SJCRH30 (cell line): ENCODE measurements around the gene DPM3. TPM values are rescaled to one million over a fixed set of nuclear protein-coding genes. Genes with fewer than 3 reads are reported as not detected.
"Not testable (repeated sequence)": the region's sequence is repeated elsewhere in the genome, so short reads cannot be mapped to it uniquely, and the experiment has no call there.

Experiments used
- DNase-seq, 2 experiments: peaks; one replicate each; pipeline ENCODE4 v3.0.0-alpha.2; 2015 to 2020
- H3K27ac ChIP-seq: fragments of 250-450 bp; sonication (Bioruptor Pico); 2 replicates; pipeline ENCODE4 v1.5.1; 2020; ENCODE audit warnings: mild to moderate bottlenecking, moderate library complexity
- H3K27me3 ChIP-seq: fragments of 250-450 bp; sonication (Bioruptor Pico); 2 replicates; pipeline ENCODE4 v1.5.1; 2020; ENCODE audit warnings: mild to moderate bottlenecking, moderate library complexity
- H3K36me3 ChIP-seq: fragments of 250-450 bp; sonication (Bioruptor Pico); 2 replicates; pipeline ENCODE4 v1.5.1; 2020; ENCODE audit warnings: mild to moderate bottlenecking, moderate library complexity
- H3K4me1 ChIP-seq: fragments of 250-450 bp; sonication (Bioruptor Pico); 2 replicates; pipeline ENCODE4 v1.5.1; 2020; ENCODE audit warnings: mild to moderate bottlenecking, moderate library complexity
- H3K4me3 ChIP-seq: fragments of 250-450 bp; sonication (Bioruptor Pico); 2 replicates; pipeline ENCODE4 v1.5.1; 2020; ENCODE audit warnings: mild to moderate bottlenecking, moderate library complexity
- H3K9me3 ChIP-seq: fragments of 250-450 bp; sonication (Bioruptor Pico); replicated peaks from 2 replicates; pipeline ENCODE4 v1.5.1; 2020; ENCODE audit warnings: mild to moderate bottlenecking, moderate library complexity
- total RNA-seq: library from RNA; depleted of rRNA; stranded (reverse); fragments of >200 nt; shearing (Covaris generic); gene quantifications from 2 replicates; pipeline ENCODE4 v1.2.3, GENCODE V29; 2014

Gene DPM3
- total RNA-seq, 1 experiment from 2014 or later, result 16.1 TPM

GRCh38 chr1:155127967-155128754, 12.2 kb downstream of the DPM3 start:
- Histone ChIP-seq H3K4me3 (peak overlapping the region; percentile 58), H3K4me1 (peaks cover 52% of the 10 kb centered on the region), H3K36me3 (no peaks in the 10 kb centered on the region), H3K27me3 (peaks cover 14% of the 10 kb centered on the region; the same call in 1 of the 2 replicates), H3K9me3 (no peaks in the 10 kb centered on the region), H3K27ac (no peak overlapping the region)
- DNase-seq, result no peak

- Histone ChIP-seq H3K9me3 (no peaks in the 10 kb centered on the region), H3K36me3 (no peaks in the 10 kb centered on the region), H3K4me3 (peak within 1 kb of the TSS; percentile 58), H3K4me1 (peaks cover 52% of the 10 kb centered on the region), H3K27me3 (peaks cover 14% of the 10 kb centered on the region; the same call in 1 of the 2 replicates), H3K27ac (peak within 1 kb of the TSS; percentile 18; the same call in 1 of the 2 replicates)
- peak; percentile 44 to 57 for DNase-seq
Observed at GRCh38 chr1:155127105-155127966, 13.0 kb downstream of the DPM3 start, which contains the start of gene EFNA1. TSS of gene EFNA1 (plus strand) at chr1:155127876. CDS start at chr1:155127978, 102 bp downstream.

- H3K4me1 ChIP-seq, result peaks cover 52% of the 10 kb centered on the region
- peak; percentile 48 to 56 for DNase-seq
- peaks cover 14% of the 10 kb centered on the region; the same call in 1 of the 2 replicates for H3K27me3 ChIP-seq
- peak overlapping the region; percentile 58 for H3K4me3 ChIP-seq
- H3K9me3 ChIP-seq, result no peaks in the 10 kb centered on the region
- H3K27ac ChIP-seq, result peak overlapping the region; percentile 18; the same call in 1 of the 2 replicates
- H3K36me3 ChIP-seq, result no peaks in the 10 kb centered on the region
Observed at GRCh38 chr1:155126556-155127104, 13.7 kb downstream of the DPM3 start.

- Histone ChIP-seq H3K9me3 (no peaks in the 10 kb centered on the region), H3K36me3 (no peaks in the 10 kb centered on the region), H3K4me1 (peaks cover 52% of the 10 kb centered on the region), H3K4me3 (peak overlapping the region; percentile 58), H3K27ac (no peak overlapping the region), H3K27me3 (peaks cover 14% of the 10 kb centered on the region; the same call in 1 of the 2 replicates)
- peak in 1 of 2 experiments; percentile 48 for DNase-seq
Observed at GRCh38 chr1:155125946-155126555, 14.3 kb downstream of the DPM3 start.

GRCh38 chr1:155125511-155125945, 14.8 kb downstream of the DPM3 start:
- Histone ChIP-seq H3K36me3 (no peaks in the 10 kb centered on the region), H3K9me3 (no peaks in the 10 kb centered on the region), H3K4me1 (peaks cover 52% of the 10 kb centered on the region), H3K27me3 (peaks cover 14% of the 10 kb centered on the region; the same call in 1 of the 2 replicates), H3K27ac (no peak overlapping the region), H3K4me3 (peak overlapping the region; percentile 58; the same call in 1 of the 2 replicates)
- DNase-seq, result no peak

GRCh38 chr1:155124503-155125463, 15.5 kb downstream of the DPM3 start:
- Histone ChIP-seq H3K9me3 (no peaks in the 10 kb centered on the region), H3K27ac (peak overlapping the region; percentile 1; the same call in 1 of the 2 replicates), H3K36me3 (no peaks in the 10 kb centered on the region), H3K4me3 (no peak overlapping the region), H3K4me1 (peaks cover 49% of the 10 kb centered on the region), H3K27me3 (peaks cover 14% of the 10 kb centered on the region; the same call in 1 of the 2 replicates)
- peak; percentile 53 to 57 for DNase-seq

- H3K27me3 ChIP-seq, result peaks cover 13% of the 10 kb centered on the region; the same call in 1 of the 2 replicates
- peaks cover 39% of the 10 kb centered on the region for H3K4me1 ChIP-seq
- no peak for DNase-seq
Observed at GRCh38 chr1:155123801-155124200, 16.5 kb downstream of the DPM3 start.

GRCh38 chr1:155122308-155122707, 18.0 kb downstream of the DPM3 start:
- H3K36me3 ChIP-seq, result no peaks in the 10 kb centered on the region
- no peaks in the 10 kb centered on the region for H3K9me3 ChIP-seq
- DNase-seq, result no peak
- H3K27me3 ChIP-seq, result 0 out of 2 replicates have a peak, but pooled peaks cover 6% of the 10 kb centered on the region
- H3K4me1 ChIP-seq, result peaks cover 33% of the 10 kb centered on the region
- no peak overlapping the region for H3K4me3 ChIP-seq
- H3K27ac ChIP-seq, result no peak overlapping the region

More at GRCh38 chr1:155123801-155124200, 16.5 kb downstream of the DPM3 start:
- H3K27ac ChIP-seq, result no peak overlapping the region
- H3K9me3 ChIP-seq, result no peaks in the 10 kb centered on the region
- no peaks in the 10 kb centered on the region for H3K36me3 ChIP-seq
- no peak overlapping the region for H3K4me3 ChIP-seq

GRCh38 chr1:155121249-155121648, 19.1 kb downstream of the DPM3 start:
- H3K4me1 ChIP-seq, result peaks cover 26% of the 10 kb centered on the region
- H3K27ac ChIP-seq, result no peak overlapping the region
- no peaks in the 10 kb centered on the region for H3K36me3 ChIP-seq
- H3K4me3 ChIP-seq, result no peak overlapping the region
- no peaks in the 10 kb centered on the region for H3K9me3 ChIP-seq
- H3K27me3 ChIP-seq, result 0 out of 2 replicates have a peak, but pooled peaks cover 6% of the 10 kb centered on the region
- DNase-seq, result no peak

- DNase-seq, result no peak
- H3K27me3 ChIP-seq, result 0 out of 2 replicates have a peak, but pooled peaks cover 3% of the 10 kb centered on the region
- no peak overlapping the region for H3K27ac ChIP-seq
- H3K4me3 ChIP-seq, result no peak overlapping the region
- no peaks in the 10 kb centered on the region for H3K9me3 ChIP-seq
- no peaks in the 10 kb centered on the region for H3K36me3 ChIP-seq
- peaks cover 17% of the 10 kb centered on the region for H3K4me1 ChIP-seq
Observed at GRCh38 chr1:155120253-155120652, 20.1 kb downstream of the DPM3 start.

- H3K4me1 ChIP-seq, H3K27ac ChIP-seq, DNase-seq, H3K9me3 ChIP-seq, H3K27me3 ChIP-seq, H3K36me3 ChIP-seq, H3K4me3 ChIP-seq: not testable (repeated sequence)
Observed at GRCh38 chr1:155118090-155118489, 22.2 kb downstream of the DPM3 start.

GRCh38 chr1:155117610-155118009, 22.7 kb downstream of the DPM3 start:
- Histone ChIP-seq H3K4me1 (peaks cover 12% of the 10 kb centered on the region), H3K27me3 (no peaks in the 10 kb centered on the region)

GRCh38 chr1:155116113-155116764, 24.1 kb downstream of the DPM3 start:
- DNase-seq, result no peak
- no peak overlapping the region for H3K27ac ChIP-seq
- H3K4me1 ChIP-seq, result peaks cover 17% of the 10 kb centered on the region
- H3K36me3 ChIP-seq, result no peaks in the 10 kb centered on the region
- H3K27me3 ChIP-seq, result no peaks in the 10 kb centered on the region
- H3K9me3 ChIP-seq, result no peaks in the 10 kb centered on the region
- no peak overlapping the region for H3K4me3 ChIP-seq

More at GRCh38 chr1:155117610-155118009, 22.7 kb downstream of the DPM3 start:
- no peak for DNase-seq
- Histone ChIP-seq H3K9me3 (no peaks in the 10 kb centered on the region), H3K27ac (no peak overlapping the region), H3K4me3 (no peak overlapping the region), H3K36me3 (no peaks in the 10 kb centered on the region)
